GM23338 (cell line): ENCODE data around the gene HRC.

Source experiments
- CREB1 ChIP-seq: fragments of 250-450 bp; sonication (Bioruptor Pico); IDR thresholded peaks from 2 replicates; pipeline ENCODE4 v1.5.0; 2020; ENCODE audit warnings: low read depth, mild to moderate bottlenecking, moderate library complexity
- EZH2 ChIP-seq: fragments of 200-600 bp; sonication (generic); IDR thresholded peaks from one replicate; pipeline ENCODE4 v1.8.0; 2017; ENCODE audit warnings: antibody characterized with exemption, mild to moderate bottlenecking, low read depth; ENCODE audit not compliant: unreplicated experiment
- EZH2phosphoT487 ChIP-seq: fragments of 200-600 bp; sonication (generic); IDR thresholded peaks from one replicate; pipeline ENCODE4 v1.8.1; 2018; ENCODE audit warnings: antibody characterized with exemption; ENCODE audit not compliant: unreplicated experiment
- JUNB ChIP-seq: IDR thresholded peaks from one replicate; pipeline ENCODE4 v1.6.1; 2016; ENCODE audit warnings: antibody characterized with exemption; ENCODE audit not compliant: unreplicated experiment
- NANOG ChIP-seq: IDR thresholded peaks from 2 replicates; pipeline ENCODE4 v1.6.1; 2016; ENCODE audit warnings: antibody characterized with exemption, borderline replicate concordance
- POLR2AphosphoS5 ChIP-seq: IDR thresholded peaks from 2 replicates; pipeline ENCODE4 v1.6.1; 2016; ENCODE audit warnings: antibody characterized with exemption, low read depth
- REST ChIP-seq: IDR thresholded peaks from one replicate; pipeline ENCODE4 v1.6.1; 2018; ENCODE audit warnings: antibody characterized with exemption; ENCODE audit not compliant: unreplicated experiment
- ZNF114 ChIP-seq: fragments of 250-450 bp; sonication (Bioruptor Pico); IDR thresholded peaks from 2 replicates; pipeline ENCODE4 v1.5.0; 2020; ENCODE audit warnings: mild to moderate bottlenecking, moderate library complexity
- TF ChIP-seq, protein P1 (sequence below), 2 experiments: fragments of 200-600 bp in 1 of 2; sonication (generic) in 1 of 2; conservative IDR thresholded peaks; 2 replicates each; pipeline versions ENCODE4 v1.5.1 to v1.6.1; 2016 to 2017; ENCODE audit warnings: antibody characterized with exemption in 2 of 2, low read depth in 2 of 2, mild to moderate bottlenecking in 2 of 2, moderate library complexity in 1 of 2
- TF ChIP-seq, protein P2 (sequence below): fragments of 250-450 bp; sonication (Bioruptor Pico); IDR thresholded peaks from 2 replicates; pipeline ENCODE4 v1.5.0; 2020; ENCODE audit warnings: mild to moderate bottlenecking, moderate library complexity

- TF ChIP-seq REST (no peak), POLR2AphosphoS5 (no peak), NANOG (no peak), EZH2phosphoT487 (no peak), EZH2 (no peak), CREB1 (CRISPR knock-in tag) (no peak), ZNF114 (CRISPR knock-in tag) (no peak), JUNB (no peak)
- TF ChIP-seq, protein P1, sequence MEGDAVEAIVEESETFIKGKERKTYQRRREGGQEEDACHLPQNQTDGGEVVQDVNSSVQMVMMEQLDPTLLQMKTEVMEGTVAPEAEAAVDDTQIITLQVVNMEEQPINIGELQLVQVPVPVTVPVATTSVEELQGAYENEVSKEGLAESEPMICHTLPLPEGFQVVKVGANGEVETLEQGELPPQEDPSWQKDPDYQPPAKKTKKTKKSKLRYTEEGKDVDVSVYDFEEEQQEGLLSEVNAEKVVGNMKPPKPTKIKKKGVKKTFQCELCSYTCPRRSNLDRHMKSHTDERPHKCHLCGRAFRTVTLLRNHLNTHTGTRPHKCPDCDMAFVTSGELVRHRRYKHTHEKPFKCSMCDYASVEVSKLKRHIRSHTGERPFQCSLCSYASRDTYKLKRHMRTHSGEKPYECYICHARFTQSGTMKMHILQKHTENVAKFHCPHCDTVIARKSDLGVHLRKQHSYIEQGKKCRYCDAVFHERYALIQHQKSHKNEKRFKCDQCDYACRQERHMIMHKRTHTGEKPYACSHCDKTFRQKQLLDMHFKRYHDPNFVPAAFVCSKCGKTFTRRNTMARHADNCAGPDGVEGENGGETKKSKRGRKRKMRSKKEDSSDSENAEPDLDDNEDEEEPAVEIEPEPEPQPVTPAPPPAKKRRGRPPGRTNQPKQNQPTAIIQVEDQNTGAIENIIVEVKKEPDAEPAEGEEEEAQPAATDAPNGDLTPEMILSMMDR (conservative IDR thresholded peaks at IDR 0.05; ENCODE audit: low read depth in 2 of 2): no peak
- TF ChIP-seq, protein P2, sequence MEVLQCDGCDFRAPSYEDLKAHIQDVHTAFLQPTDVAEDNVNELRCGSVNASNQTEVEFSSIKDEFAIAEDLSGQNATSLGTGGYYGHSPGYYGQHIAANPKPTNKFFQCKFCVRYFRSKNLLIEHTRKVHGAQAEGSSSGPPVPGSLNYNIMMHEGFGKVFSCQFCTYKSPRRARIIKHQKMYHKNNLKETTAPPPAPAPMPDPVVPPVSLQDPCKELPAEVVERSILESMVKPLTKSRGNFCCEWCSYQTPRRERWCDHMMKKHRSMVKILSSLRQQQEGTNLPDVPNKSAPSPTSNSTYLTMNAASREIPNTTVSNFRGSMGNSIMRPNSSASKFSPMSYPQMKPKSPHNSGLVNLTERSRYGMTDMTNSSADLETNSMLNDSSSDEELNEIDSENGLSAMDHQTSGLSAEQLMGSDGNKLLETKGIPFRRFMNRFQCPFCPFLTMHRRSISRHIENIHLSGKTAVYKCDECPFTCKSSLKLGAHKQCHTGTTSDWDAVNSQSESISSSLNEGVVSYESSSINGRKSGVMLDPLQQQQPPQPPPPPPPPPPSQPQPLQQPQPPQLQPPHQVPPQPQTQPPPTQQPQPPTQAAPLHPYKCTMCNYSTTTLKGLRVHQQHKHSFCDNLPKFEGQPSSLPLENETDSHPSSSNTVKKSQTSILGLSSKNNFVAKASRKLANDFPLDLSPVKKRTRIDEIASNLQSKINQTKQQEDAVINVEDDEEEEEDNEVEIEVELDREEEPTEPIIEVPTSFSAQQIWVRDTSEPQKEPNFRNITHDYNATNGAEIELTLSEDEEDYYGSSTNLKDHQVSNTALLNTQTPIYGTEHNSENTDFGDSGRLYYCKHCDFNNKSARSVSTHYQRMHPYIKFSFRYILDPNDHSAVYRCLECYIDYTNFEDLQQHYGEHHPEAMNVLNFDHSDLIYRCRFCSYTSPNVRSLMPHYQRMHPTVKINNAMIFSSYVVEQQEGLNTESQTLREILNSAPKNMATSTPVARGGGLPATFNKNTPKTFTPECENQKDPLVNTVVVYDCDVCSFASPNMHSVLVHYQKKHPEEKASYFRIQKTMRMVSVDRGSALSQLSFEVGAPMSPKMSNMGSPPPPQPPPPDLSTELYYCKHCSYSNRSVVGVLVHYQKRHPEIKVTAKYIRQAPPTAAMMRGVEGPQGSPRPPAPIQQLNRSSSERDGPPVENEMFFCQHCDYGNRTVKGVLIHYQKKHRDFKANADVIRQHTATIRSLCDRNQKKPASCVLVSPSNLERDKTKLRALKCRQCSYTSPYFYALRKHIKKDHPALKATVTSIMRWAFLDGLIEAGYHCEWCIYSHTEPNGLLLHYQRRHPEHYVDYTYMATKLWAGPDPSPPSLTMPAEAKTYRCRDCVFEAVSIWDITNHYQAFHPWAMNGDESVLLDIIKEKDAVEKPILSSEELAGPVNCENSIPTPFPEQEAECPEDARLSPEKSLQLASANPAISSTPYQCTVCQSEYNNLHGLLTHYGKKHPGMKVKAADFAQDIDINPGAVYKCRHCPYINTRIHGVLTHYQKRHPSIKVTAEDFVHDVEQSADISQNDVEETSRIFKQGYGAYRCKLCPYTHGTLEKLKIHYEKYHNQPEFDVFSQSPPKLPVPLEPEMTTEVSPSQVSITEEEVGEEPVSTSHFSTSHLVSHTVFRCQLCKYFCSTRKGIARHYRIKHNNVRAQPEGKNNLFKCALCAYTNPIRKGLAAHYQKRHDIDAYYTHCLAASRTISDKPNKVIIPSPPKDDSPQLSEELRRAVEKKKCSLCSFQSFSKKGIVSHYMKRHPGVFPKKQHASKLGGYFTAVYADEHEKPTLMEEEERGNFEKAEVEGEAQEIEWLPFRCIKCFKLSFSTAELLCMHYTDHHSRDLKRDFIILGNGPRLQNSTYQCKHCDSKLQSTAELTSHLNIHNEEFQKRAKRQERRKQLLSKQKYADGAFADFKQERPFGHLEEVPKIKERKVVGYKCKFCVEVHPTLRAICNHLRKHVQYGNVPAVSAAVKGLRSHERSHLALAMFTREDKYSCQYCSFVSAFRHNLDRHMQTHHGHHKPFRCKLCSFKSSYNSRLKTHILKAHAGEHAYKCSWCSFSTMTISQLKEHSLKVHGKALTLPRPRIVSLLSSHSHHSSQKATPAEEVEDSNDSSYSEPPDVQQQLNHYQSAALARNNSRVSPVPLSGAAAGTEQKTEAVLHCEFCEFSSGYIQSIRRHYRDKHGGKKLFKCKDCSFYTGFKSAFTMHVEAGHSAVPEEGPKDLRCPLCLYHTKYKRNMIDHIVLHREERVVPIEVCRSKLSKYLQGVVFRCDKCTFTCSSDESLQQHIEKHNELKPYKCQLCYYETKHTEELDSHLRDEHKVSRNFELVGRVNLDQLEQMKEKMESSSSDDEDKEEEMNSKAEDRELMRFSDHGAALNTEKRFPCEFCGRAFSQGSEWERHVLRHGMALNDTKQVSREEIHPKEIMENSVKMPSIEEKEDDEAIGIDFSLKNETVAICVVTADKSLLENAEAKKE (CRISPR knock-in tag): no peak
These were observed 38.7 kb downstream of the HRC start for GRCh38 chr19:49116544-49116943.
